HTERT RPE-1 (cell line): Measurements from ENCODE around the gene EIF5.
"Not testable (repeated sequence)": the region's sequence is repeated elsewhere in the genome, so short reads cannot be mapped to it uniquely, and the experiment has no call there.

Experiments
- in situ Hi-C: fragments of 300-500 bp; cut with MboI; formaldehyde crosslinking; loops from 4 replicates; pipeline ENCODE4 v1.14.3; 2020; ENCODE audit warnings: low sequenced_read_pairs

EIF5 gene

GRCh38 chr14:103334644-103335622 lies 896 bp downstream of the EIF5 start:
- in situ Hi-C loops, result no loop called here

- in situ Hi-C loops, result no loop called here
These were observed 2.2 kb downstream of the EIF5 start for GRCh38 chr14:103336191-103336590.

- in situ Hi-C loops, result no loop called here
These were observed 3.8 kb downstream of the EIF5 start for GRCh38 chr14:103337794-103338193.

GRCh38 chr14:103339561-103339960 lies 5.5 kb downstream of the EIF5 start:
- in situ Hi-C loops, result no loop called here

- in situ Hi-C loops, result no loop called here
These were observed 6.6 kb downstream of the EIF5 start for GRCh38 chr14:103340480-103341212.

GRCh38 chr14:103341250-103342129 lies 7.5 kb downstream of the EIF5 start:
- in situ Hi-C loops, result no loop called here

- in situ Hi-C loops, result no loop called here
These were observed 9.3 kb downstream of the EIF5 start for GRCh38 chr14:103343164-103343879.

- in situ Hi-C loops, result no loop called here
These were observed 10.1 kb downstream of the EIF5 start for GRCh38 chr14:103343905-103344797.

- in situ Hi-C loops, result no loop called here
These were observed 12.2 kb downstream of the EIF5 start for GRCh38 chr14:103346286-103346685.

- in situ Hi-C loops, result no loop called here
These were observed 13.2 kb downstream of the EIF5 start for GRCh38 chr14:103347091-103347815.

- in situ Hi-C loops, result no loop called here
These were observed 14.1 kb downstream of the EIF5 start for GRCh38 chr14:103348154-103348553.

GRCh38 chr14:103349982-103350381 lies 15.9 kb downstream of the EIF5 start:
- in situ Hi-C loops, result no loop called here

- in situ Hi-C loops, result no loop called here
These were observed 19.3 kb downstream of the EIF5 start for GRCh38 chr14:103353362-103353761.

GRCh38 chr14:103354141-103354540 lies 20.1 kb downstream of the EIF5 start:
- in situ Hi-C loops, result no loop called here

- in situ Hi-C loops, result no loop called here
These were observed 22.1 kb downstream of the EIF5 start for GRCh38 chr14:103356024-103356682.

- in situ Hi-C loops, result not testable (repeated sequence)
These were observed 23.5 kb downstream of the EIF5 start for GRCh38 chr14:103357552-103357951.

GRCh38 chr14:103360548-103360947 lies 26.5 kb downstream of the EIF5 start:
- in situ Hi-C loops, result no loop called here

- in situ Hi-C loops, result no loop called here
These were observed 27.8 kb downstream of the EIF5 start for GRCh38 chr14:103361867-103362266.
